Liver (tissue), 9 donors: Measurements from ENCODE around the gene PFKFB4. TPM values are rescaled to one million over a fixed set of nuclear protein-coding genes. Genes with fewer than 3 reads are reported as not detected.

Source experiments
- DNase-seq: peaks from one replicate; pipeline ENCODE4 v3.0.0-alpha.2; 2017; ENCODE audit warnings: low spot score
- H3K27ac ChIP-seq, 2 donors: one replicate each; pipeline ENCODE4 v1.7.0; 2013; ENCODE audit warnings: inconsistent platforms in 2 of 2, low read length in 2 of 2, control low read depth in 1 of 2, low read depth in 1 of 2, mild to moderate bottlenecking in 1 of 2
- H3K27me3 ChIP-seq, 4 donors: one replicate each; pipeline versions ENCODE4 v1.6.1 to v1.7.0; 2013; ENCODE audit warnings: low read length in 3 of 4, inconsistent platforms in 1 of 4, mild to moderate bottlenecking in 1 of 4, moderate library complexity in 1 of 4; ENCODE audit not compliant: control insufficient read depth in 4 of 4, insufficient read depth in 4 of 4
- H3K36me3 ChIP-seq, 4 donors: one replicate each; pipeline versions ENCODE4 v1.6.1 to v1.7.0; 2013; ENCODE audit warnings: low read length in 3 of 4, mild to moderate bottlenecking in 3 of 4, low read depth in 1 of 4, moderate library complexity in 1 of 4; ENCODE audit not compliant: control insufficient read depth in 4 of 4, insufficient read depth in 3 of 4
- H3K4me1 ChIP-seq, 4 donors: one replicate each; pipeline versions ENCODE4 v1.6.1 to v1.7.0; 2013; ENCODE audit warnings: low read length in 3 of 4, mild to moderate bottlenecking in 3 of 4, moderate library complexity in 1 of 4; ENCODE audit not compliant: control insufficient read depth in 4 of 4, insufficient read depth in 4 of 4
- H3K4me3 ChIP-seq, 3 donors: one replicate each; pipeline versions ENCODE4 v1.6.1 to v1.7.0; 2013; ENCODE audit warnings: low read length in 3 of 3, control low read depth in 1 of 3, low read depth in 1 of 3, mild to moderate bottlenecking in 1 of 3
- H3K9ac ChIP-seq, 2 donors: one replicate each; pipeline ENCODE4 v1.7.0; 2013; ENCODE audit warnings: low read length in 2 of 2, mild to moderate bottlenecking in 2 of 2, moderate library complexity in 2 of 2, control low read depth in 1 of 2, low read depth in 1 of 2
- H3K9me3 ChIP-seq, 4 donors: one replicate each; pipeline versions ENCODE4 v1.6.1 to v1.7.0; 2013; ENCODE audit warnings: low read length in 3 of 4; ENCODE audit not compliant: control insufficient read depth in 4 of 4
- ATF3 ChIP-seq: IDR thresholded peaks from 2 replicates; pipeline ENCODE4 v1.6.1; 2016; ENCODE audit warnings: antibody characterized with exemption
- CTCF ChIP-seq: fragments of 150-350 bp; IDR thresholded peaks from 2 replicates; pipeline ENCODE4 v1.5.1; 2017; ENCODE audit warnings: improper control_type of control experiment, low read depth, low read length; ENCODE audit not compliant: missing input control
- EGR1 ChIP-seq, 2 donors: IDR thresholded peaks; 2 replicates each; pipeline ENCODE4 v1.6.1; 2016 to 2018; ENCODE audit warnings: antibody characterized with exemption in 2 of 2, low read depth in 2 of 2
- FOXA2 ChIP-seq: IDR thresholded peaks from 2 replicates; pipeline ENCODE4 v1.6.1; 2016; ENCODE audit warnings: antibody characterized with exemption
- GABPA ChIP-seq, 2 donors: IDR thresholded peaks in 1 of 2; conservative IDR thresholded peaks in 1 of 2; 2 replicates each; pipeline ENCODE4 v1.6.1; 2016; ENCODE audit warnings: antibody characterized with exemption in 2 of 2, mild to moderate bottlenecking in 1 of 2, moderate library complexity in 1 of 2
- HNF4A ChIP-seq, 2 donors: conservative IDR thresholded peaks; 2 replicates each; pipeline ENCODE4 v1.6.1; 2016; ENCODE audit warnings: antibody characterized with exemption in 2 of 2, mild to moderate bottlenecking in 2 of 2
- JUND ChIP-seq, 2 donors: IDR thresholded peaks; 2 replicates each; pipeline ENCODE4 v1.6.1; 2016; ENCODE audit warnings: antibody characterized with exemption in 2 of 2
- MAX ChIP-seq: IDR thresholded peaks from 2 replicates; pipeline ENCODE4 v1.6.1; 2016; ENCODE audit warnings: antibody characterized with exemption
- NR2F2 ChIP-seq: IDR thresholded peaks from 2 replicates; pipeline ENCODE4 v1.6.1; 2016; ENCODE audit warnings: antibody characterized with exemption
- RAD21 ChIP-seq, 2 donors: IDR thresholded peaks; 2 replicates each; pipeline ENCODE4 v1.6.1; 2016; ENCODE audit warnings: antibody characterized with exemption in 2 of 2, mild to moderate bottlenecking in 2 of 2
- REST ChIP-seq: IDR thresholded peaks from 2 replicates; pipeline ENCODE4 v1.6.1; 2016; ENCODE audit warnings: antibody characterized with exemption, mild to moderate bottlenecking
- RXRA ChIP-seq, 2 donors: IDR thresholded peaks; 2 replicates each; pipeline ENCODE4 v1.6.1; 2017 to 2018; ENCODE audit warnings: antibody characterized with exemption in 2 of 2, mild to moderate bottlenecking in 1 of 2
- SP1 ChIP-seq: IDR thresholded peaks from 2 replicates; pipeline ENCODE4 v1.6.1; 2018; ENCODE audit warnings: antibody characterized with exemption, mild to moderate bottlenecking
- TAF1 ChIP-seq: conservative IDR thresholded peaks from 2 replicates; pipeline ENCODE4 v1.6.1; 2016; ENCODE audit warnings: antibody characterized with exemption, mild to moderate bottlenecking
- YY1 ChIP-seq: IDR thresholded peaks from 2 replicates; pipeline ENCODE4 v1.6.1; 2016; ENCODE audit warnings: antibody characterized with exemption, mild to moderate bottlenecking
- ZBTB33 ChIP-seq: IDR thresholded peaks from 2 replicates; pipeline ENCODE4 v1.6.1; 2016; ENCODE audit warnings: antibody characterized with exemption
- WGBS: extraction: QIAGEN DNeasy Blood & Tissue Kit; methylation state at CpG from one replicate; pipeline ENCODE4 v1.1.7; 2013; 5-methylcytosine and 5-hydroxymethylcytosine counted together
- polyA plus RNA-seq, 2 donors: library from polyadenylated mRNA; stranded (reverse) in 1 of 2; unstranded in 1 of 2; fragments of 200-250 nt in 1 of 2; fragments of >200 nt in 1 of 2; fragmentation: Nextera tagmentation in 1 of 2; extraction: Ambion mirVana in 1 of 2; gene quantifications; one replicate each; pipeline versions ENCODE4 v1.2.1 to v1.2.3, GENCODE V29; 2013 to 2015
- total RNA-seq, 2 donors: library from RNA; depleted of rRNA; stranded (reverse); fragments of >200 nt; gene quantifications; one replicate each; pipeline ENCODE4 v1.2.3, GENCODE V29; 2014
- donor health status: healthy.
- donor health status: healthy.
- donor health status: healthy.
- donor health status: healthy.
- donor health status: healthy.

PFKFB4 gene
- total and polyA plus RNA-seq, 4 donors, result 0.46 to 5.3 (median 1.7) TPM

GRCh38 chr3:48516571-48516970 is 40.0 kb downstream of the PFKFB4 start:
- no peaks in the 10 kb centered on the region for H3K27me3 ChIP-seq
- H3K4me3 ChIP-seq, result no peak overlapping the region
- H3K9ac ChIP-seq, result no peak overlapping the region
- TF ChIP-seq ATF3, result no peak
- no peak for TF ChIP-seq REST
- no peak for TF ChIP-seq YY1
- no peak for TF ChIP-seq MAX
- TF ChIP-seq SP1, result no peak
- TF ChIP-seq FOXA2, result no peak
- no peak for TF ChIP-seq RXRA (IDR thresholded peaks at IDR 0.05)
- TF ChIP-seq NR2F2, result no peak
- no peak for TF ChIP-seq CTCF
- no peak for DNase-seq
- WGBS, result 83% methylated on average over 8 of the region's 8 CpGs
- no peaks in the 10 kb centered on the region for H3K4me1 ChIP-seq
- peaks cover 0 to 2% (median 0%) of the 10 kb centered on the region in 4 donors for H3K36me3 ChIP-seq
- H3K27ac ChIP-seq, result no peak overlapping the region
- H3K9me3 ChIP-seq, result no peaks in the 10 kb centered on the region

GRCh38 chr3:48514431-48515227 is 42.0 kb downstream of the PFKFB4 start:
- 91% methylated on average over 8 of the region's 8 CpGs for WGBS
- no peaks in the 10 kb centered on the region for H3K4me1 ChIP-seq
- DNase-seq, result no peak
- no peak for TF ChIP-seq MAX
- TF ChIP-seq FOXA2, result no peak
- TF ChIP-seq ATF3, result no peak
- no peak for TF ChIP-seq GABPA (IDR thresholded peaks at IDR 0.05 in 1 of 2, conservative IDR thresholded peaks at IDR 0.05 in 1 of 2)
- TF ChIP-seq NR2F2, result no peak
- TF ChIP-seq JUND (IDR thresholded peaks at IDR 0.05), result no peak
- TF ChIP-seq CTCF, result no peak
- no peak for TF ChIP-seq RAD21 (IDR thresholded peaks at IDR 0.05)
- no peak for TF ChIP-seq RXRA (IDR thresholded peaks at IDR 0.05)
- no peak for TF ChIP-seq ZBTB33
- TF ChIP-seq YY1, result no peak
- no peak for TF ChIP-seq EGR1 (IDR thresholded peaks at IDR 0.05; ENCODE audit: low read depth in 2 of 2)
- TF ChIP-seq HNF4A (conservative IDR thresholded peaks at IDR 0.05), result no peak
- no peak for TF ChIP-seq SP1
- TF ChIP-seq TAF1, result no peak

More at GRCh38 chr3:48514431-48515227, 42.0 kb downstream of the PFKFB4 start:
- no peaks in the 10 kb centered on the region for H3K9me3 ChIP-seq
- no peak overlapping the region for H3K4me3 ChIP-seq
- no peak overlapping the region for H3K9ac ChIP-seq
- H3K27ac ChIP-seq, result no peak overlapping the region
- H3K36me3 ChIP-seq, result peaks cover 0 to 2% (median 0%) of the 10 kb centered on the region in 4 donors
- no peaks in the 10 kb centered on the region for H3K27me3 ChIP-seq
